GM19372 (cell line): ENCODE measurements around the gene GCNT4.

Experiments
- ATAC-seq: cut with Tn5 transposase; IDR thresholded peaks from one replicate; pipeline ENCODE4 v1.9.1; 2021; ENCODE audit warnings: mild to moderate bottlenecking, low read depth, moderate library complexity; ENCODE audit not compliant: unreplicated experiment

The GCNT4 gene

DNA sequence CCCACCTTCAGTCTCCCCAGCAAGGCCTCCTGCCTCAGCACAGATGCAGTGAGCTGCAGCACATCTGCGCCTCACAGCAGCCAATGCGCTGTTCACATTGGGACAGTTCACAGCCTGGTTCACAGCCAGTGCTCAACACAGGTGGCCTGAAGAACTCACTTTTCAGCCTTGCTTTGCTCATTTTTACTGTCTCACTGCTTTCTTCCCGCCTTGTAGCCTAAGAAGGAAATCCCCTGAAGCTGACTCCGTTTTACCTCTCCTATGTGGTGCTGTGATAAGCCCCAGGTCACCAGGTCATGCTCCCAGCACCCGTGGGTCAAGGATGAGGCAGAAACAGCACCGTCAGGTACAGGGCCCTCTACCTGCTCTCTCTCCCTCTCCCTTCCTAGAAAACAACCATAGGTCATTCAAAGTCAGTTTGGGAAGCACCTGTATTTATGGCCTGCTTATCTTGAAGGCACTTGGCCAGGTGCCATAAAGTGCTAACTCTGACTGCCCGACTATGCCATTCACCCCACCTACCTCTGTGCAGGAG lies 1.1 kb downstream of the GCNT4 start:
- no peak for ATAC-seq

DNA sequence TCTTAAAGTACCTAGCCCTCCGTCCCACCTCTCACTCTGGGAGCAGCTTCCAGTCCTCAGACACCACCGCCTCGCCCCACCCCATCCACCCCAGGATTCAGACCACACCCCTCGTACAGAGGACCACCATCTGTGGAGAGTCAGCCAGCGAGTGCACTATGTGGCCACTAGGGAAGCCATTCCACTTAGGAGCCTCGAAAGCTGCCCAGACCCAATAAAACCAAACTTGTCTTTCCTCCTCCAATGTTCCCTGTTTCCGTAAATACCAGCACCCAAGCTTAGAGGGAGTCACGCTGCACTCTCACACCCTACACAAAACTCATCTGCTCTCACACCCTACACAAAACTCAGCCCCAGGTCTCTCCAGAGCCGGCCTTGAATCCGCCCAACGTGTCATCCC lies 1.9 kb downstream of the GCNT4 start:
- ATAC-seq: no peak

DNA sequence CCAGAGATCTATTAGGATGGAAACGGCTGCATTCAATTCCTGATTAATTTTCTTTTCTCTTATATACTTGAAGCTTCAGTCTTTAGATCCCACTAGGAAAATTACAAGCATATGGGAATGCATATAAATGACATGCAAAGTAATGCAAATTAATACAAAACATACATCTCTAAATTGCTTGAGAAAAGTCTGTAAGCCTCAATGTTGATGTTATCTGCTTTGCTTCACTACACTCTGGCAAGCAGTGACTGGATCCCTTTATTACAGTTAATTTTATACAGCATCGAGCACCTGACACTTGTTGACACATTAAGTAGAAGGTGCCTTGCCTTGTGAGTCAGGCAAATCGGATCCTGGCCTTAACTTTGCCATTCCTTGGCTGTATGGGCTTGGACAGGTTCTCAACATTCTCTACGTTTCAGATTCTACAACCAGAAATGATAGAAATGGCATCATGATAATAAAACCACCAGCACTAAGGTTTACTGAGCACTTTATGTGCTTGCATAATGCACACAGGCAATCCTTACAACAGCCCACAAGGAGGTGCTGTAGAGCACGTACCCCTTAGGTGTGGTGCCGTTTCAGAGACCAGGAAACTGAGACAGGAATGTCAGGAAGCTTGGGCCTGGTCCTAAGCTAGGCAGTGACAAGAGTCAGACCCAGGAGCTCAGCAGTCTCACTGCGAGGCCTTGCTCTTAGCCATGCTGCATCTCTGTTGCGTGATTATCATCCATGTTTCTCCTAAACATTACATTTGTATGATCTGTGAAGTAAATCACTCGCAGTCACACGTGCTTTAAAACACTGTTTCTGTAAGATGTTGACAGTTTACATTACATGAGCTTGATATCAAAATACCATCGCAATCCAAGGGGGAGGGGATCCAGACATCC lies 2.7 kb downstream of the GCNT4 start:
- no peak for ATAC-seq

DNA sequence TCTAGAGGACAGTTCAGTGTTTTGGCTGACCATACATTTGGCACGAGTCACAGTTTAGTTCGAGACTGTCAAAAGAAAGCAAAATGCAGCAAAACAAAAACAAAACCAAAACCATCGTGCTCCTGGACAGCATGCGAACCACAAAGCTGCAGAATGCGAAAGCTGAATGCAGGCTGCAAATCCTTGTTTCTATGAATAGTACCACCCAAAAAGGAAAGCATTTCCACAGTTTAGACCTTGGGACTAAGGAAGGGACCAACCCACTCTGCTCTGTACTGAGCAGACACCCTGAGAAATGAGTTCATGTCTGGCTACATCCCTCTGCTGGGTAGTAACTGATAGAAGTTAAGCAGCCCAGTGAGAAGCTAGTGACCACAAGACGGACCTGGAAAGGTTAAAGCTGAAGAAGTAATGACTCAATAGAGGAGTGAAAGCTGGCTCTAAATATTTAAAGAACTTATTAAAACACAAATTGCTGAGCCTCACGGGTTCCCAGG lies 3.9 kb downstream of the GCNT4 start:
- peak; percentile 48 for ATAC-seq

DNA sequence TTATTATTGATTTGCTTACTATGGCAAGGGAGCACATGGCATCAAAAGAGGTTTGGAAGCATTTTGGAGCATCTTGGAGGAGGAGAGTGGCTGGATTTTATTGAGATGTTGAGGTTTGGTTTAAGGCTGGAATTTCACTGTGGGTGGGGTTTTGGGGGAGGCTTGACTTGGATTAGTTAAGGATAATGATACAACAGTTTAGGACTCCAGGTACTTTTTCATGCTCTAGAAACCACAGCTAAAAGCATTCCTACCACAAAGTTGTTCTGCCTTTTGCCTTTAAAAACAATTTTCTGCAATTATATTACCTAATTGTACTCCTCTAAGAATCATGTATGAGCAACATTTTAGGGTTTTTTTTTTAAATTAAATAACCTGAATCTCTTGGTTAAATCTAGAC lies 5.0 kb downstream of the GCNT4 start:
- ATAC-seq: no peak

DNA sequence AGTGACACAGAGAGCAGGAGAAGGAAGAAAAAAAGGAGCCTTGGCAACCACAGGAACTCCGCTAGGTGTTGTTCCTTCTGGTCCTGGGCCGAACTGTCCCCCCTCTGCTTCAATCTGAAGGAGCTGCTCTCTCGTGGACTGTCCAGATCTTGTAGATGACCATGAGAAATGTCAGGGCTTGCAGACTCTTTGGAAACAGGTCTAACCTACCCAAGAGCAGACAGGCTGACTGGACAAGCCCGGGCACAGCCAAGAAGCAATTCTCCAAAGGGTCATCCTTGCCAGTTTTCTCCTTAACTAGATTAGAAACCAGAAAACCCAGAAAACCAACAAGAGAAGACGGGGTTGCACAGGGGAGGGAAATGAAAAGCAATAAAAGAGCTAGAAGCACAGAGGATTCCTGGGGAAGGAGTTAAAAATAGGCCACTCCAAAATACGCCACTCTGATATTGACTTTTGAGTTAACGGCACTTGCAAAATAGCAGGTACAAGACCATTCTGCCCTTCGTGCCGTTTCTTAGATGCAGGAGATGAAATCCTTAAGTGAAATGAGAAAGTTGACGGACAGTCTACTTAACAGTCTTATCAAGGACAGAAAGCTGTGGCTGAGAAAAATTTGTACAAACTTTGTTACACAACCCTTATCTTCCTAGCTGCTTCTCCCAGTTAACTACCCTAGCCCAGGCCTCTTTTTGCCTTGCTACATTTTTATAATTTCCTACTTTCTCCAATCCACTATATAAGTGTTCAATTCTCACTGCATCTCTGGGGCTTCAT lies 5.8 kb downstream of the GCNT4 start:
- no peak for ATAC-seq

DNA sequence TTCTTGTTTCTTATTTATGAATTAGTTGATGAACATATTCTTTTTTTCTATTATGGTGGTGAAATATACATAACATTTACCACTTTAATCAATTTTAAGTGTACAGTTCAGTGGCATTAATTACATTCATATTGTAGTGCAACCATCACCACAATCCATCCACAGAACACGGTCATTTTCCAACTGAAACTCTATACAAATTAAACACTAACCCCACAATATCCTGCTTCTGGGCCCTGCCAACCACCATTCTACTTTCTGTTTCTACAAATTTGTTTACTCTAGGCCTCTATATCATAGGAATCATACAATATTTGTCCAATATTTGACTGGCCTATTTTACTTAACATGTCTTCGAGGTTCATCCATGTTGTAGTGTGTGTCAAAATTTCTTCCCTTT lies 7.3 kb downstream of the GCNT4 start:
- ATAC-seq: no peak

DNA sequence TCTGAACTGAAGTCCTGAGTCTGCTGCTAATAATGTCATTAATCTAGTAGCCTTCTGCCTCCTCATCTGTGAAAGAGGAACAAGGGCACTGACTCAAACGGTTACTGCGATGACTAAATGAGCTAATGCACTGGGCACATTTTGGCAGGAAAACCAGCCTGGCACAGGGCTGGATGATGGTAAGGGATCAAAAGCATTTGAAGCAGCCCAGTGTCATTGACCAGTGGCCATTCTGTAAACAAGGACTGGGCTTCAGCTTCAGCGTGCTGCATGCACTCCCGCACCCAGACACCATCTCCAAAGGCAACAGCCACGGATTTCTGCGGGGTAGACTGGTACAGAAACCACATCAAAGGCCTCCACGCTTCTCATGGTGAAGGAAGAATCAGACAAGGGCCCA lies 8.0 kb downstream of the GCNT4 start:
- no peak for ATAC-seq

DNA sequence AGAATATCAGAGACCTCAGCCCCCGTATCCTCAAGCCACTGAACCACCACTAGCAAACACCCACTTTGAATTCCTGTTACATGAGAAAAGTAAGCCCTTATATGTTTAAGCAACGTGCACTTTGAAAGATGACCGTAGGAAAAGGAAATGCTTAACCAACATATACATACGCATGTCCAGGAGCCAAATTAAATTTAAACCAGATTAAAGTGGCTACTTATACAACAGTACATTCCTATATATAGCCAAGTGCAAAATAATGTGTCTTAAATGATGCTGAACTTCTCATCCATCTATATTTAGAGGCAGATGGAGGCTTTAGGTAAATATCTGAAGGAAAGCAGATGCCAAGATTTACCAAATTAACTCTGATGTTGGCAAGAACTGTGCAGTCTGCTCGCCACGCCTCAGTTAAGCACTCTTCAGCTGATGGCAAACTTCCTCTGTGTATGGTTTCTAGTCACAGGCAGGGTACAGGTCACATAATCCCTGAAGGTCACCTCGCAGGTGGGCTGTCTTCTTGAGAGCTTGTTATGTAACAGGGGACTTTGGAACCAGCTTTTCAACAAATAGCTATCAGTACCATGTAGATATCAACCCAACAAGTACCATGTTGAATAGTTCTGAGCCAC lies 8.6 kb downstream of the GCNT4 start:
- ATAC-seq: no peak

DNA sequence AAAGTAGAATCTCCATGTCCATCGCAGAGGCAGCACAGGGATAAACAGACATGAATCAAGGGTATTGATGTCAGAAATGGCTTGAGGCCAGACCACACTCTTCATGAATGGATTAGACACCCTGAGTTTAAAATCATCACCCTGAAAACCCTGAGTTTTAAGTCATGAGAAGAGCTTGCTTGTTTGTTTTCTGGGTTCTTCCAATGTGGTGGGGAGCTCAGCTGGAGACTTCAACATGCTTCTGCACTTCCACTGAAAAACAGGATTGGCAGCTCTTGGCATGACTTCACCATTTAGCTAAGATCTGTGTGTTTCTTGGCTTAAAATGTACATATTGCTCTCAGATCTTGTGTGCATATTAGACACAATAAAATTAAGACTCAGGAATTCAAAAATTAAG lies 9.8 kb downstream of the GCNT4 start:
- ATAC-seq: no peak

DNA sequence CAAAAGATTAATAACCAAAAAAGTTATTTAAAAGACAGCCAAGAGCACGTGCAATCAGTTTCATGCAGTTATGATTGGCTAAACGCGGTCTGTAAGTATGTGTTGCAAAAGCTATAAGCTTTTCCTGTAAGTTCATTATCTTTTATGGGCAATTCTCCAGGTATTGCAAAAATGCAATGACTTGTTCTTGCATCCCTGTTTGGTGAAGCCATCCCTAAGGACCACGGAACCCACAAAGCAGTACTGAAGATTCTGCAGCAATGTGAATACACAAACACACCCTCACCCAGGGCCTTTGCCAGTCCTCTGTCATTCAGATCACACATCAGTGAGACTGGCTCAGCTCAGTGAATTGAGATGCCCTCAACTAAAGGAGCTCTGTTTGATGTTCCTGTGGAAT lies 11.4 kb downstream of the GCNT4 start:
- ATAC-seq: no peak

DNA sequence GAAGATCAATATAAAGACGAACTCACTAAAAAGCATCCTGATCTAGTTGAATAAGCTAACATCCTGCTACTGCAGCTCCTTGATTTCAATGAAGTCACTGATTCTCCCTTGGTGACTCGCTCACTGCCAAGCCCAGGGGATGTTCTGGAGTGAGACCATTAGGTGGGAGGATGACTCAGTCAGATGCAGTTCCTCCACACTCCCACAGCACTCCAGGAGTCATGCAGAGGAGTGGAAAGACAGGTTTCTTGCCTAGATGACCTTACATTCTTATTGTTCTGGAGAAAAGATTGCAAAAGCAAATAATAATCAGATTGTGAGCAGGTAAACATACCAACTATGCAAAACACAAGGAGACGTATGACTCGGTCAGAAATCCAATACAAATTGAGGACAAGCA lies 15.3 kb downstream of the GCNT4 start:
- no peak for ATAC-seq

DNA sequence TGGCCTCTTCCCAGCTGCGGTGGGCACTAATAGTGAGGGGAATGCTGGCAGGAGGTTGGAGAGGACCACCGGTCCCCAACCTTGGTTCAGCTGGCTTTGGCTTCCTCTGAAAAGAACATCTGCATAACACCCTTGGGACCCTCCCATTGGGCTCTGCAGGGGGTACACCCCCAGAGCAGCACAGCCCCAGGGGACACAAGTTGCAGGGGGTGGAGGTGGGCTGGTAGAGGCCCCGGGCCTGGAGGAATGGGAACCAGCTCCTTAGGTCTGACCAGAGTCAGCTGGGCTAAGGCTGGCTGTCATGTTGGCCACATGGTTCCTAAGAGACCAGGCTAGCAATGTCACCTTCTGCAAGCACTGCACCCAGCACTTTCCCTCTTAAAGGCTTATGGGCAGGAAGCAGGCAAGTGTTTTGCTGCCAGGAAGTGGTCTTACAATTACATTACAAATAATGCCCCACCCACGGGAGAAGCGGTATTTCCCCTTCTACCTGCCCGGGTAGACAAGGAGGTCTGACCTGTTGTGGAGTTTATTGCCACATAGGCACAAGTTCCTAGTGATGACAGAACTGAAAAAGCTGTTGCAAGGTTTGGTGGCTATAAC lies 18.1 kb downstream of the GCNT4 start:
- ATAC-seq: no peak

DNA sequence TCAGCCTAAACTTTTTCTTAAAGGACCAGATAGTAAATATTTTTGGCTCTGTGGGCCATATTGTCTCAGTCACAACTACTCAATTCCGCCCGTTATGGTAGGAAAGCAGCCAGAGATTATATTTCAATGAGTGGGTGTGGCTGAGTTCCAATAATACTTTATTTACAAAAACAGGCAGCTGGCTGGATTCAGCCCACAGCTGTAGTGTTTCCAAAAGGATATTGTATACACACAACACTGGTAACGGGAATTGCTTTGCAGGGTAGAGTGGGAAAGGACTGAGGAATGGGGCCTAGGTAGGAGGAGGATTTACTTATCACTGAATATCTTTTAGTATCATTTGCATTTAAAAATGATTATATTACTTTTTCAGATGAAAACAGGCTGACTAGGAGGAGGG lies 21.0 kb downstream of the GCNT4 start:
- no peak for ATAC-seq

DNA sequence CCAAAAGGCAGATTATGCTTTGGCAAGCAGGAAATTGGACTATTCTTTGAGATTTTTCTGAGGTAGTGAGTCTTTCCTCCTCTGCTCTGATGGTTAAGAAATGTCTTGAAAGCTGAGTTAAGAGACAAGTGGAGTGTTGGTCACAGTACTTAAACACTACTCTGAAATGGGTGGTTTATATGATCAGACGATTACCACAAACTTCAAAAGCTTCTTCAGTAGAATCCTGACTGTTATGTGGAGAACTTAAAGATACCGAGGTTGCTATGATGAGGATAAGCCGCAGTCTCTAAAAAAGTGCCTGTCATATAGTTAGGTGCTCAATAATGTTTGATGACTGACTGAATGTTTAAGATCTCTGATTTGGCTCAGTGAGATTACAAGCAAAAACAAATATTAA lies 24.3 kb downstream of the GCNT4 start:
- ATAC-seq: no peak

DNA sequence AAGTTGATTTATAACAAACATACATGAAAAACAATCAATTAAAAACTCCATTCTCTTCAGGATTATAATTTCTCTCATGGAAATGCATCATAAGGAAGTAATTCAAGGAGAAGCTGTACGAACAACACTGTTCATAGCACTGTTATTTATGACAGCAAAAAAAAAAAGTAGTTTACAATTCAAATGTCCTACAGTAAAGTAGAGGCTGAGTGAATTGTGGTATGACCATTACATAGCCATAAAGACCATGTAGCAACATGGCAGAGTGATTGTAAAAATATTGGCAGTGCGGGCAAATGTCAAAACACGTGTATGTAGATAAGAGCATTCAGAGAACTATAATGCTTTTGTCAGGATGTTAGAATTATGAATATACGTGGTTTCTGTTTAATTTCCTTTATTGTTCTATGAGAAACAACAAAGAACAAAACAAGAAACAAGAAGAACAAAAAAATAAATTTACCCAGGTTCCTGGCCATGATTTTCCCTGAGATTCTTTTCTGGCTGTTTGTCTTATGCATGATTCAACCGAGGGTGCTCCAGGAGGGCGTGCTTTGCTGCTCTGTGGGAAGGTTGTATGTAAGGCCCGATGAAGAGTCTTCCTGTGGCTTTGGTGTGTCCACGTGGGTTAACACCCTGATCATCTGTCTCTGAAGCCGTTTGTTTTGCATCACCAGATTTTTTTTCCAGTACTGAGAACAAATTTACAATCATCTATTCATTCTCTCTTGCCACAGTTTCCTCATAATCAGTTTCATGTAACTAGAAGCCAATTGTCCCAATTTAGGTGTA lies 28.8 kb downstream of the GCNT4 start:
- no peak for ATAC-seq

DNA sequence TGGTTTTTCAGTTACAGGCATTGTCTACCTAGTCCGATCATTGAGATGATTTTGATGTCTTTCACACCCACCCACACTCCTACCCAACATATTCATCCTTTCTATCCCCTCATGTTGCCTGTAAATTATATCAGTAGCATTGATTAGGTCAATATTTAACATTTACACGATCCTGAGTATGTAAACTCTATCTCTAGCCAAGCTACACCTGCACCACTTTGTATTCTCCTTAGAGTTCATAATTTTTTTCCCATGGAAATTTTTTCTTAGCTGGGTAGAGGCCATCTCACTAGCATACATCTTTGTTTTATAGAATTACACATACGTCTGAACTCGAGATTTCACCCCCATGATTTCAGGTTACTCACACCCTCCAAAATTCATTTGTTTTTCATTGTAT lies 30.6 kb downstream of the GCNT4 start:
- ATAC-seq: no peak

DNA sequence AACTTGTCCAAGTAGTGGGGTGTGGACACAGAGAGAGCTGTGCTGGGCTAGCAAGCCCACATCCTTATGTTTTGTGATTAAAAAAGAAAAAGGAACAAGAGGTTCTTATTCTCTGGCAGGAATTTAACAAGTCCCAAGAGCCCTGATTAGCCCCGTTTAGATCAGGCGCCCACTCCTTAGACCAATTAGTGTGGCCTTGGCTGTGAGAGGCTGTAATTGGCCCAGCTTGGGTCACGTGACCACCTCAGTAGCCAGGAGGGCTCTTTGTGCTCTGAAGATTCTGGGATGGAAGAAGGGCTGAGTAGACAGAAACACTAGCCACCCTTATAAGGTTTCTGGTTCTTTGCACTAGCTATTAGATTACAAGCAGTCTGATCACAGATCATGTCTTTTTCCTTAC lies 31.1 kb downstream of the GCNT4 start:
- no peak for ATAC-seq

DNA sequence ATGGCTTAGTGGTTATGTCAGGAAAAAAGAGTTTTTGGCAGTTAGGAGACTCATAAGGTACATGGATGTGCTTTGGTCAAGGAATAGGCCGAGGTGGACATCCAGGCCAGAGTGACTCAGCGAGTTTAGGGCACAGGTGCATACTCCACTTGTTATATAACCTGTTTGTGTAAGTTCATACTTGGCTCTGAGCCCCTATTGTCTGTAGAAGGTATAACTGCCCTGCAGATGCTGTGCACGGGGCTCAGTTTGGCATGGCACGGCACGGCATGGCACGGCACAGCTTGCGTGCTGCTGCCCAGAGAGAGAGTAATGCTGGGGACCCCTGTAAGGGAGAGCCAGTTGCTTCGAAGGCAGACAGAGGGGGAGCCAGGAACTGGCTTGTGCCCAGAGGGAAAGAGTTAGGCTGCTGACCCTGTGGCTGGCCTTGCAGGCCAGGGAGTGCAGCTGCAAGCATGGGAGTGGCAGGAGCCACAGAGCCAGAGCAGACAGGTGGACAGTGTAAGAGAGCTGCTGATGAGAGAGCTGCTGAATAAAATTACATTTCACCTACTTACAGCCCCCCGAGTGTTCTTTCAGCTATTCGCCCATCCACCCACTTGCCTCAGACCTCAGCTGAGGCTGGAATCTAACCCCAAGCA lies 32.2 kb downstream of the GCNT4 start:
- no peak for ATAC-seq
